D721Med (cell line): Measurements from ENCODE around the gene PAGE3.

Source experiments
- DNase-seq: peaks from one replicate; pipeline ENCODE4 v3.0.0; 2011; ENCODE audit warnings: low spot score; ENCODE audit not compliant: insufficient read length
- FAIRE-seq: peaks from 2 replicates; lab custom pipeline; 2011; peaks lifted over from hg19 to GRCh38; lab: Jason Lieb, UNC
- TF ChIP-seq, protein P1 (sequence below): IDR thresholded peaks from 2 replicates; pipeline ENCODE4 v1.5.1; 2012; ENCODE audit warnings: mild to moderate bottlenecking, control low read depth; ENCODE audit not compliant: insufficient read depth; ENCODE audit errors: missing control alignments

The PAGE3 gene, protein sequence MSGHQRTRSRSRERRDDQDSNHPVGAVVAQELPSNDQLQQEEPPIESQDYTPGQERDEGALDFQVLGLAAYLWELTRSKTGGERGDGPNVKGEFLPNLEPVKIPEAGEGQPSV

DNA sequence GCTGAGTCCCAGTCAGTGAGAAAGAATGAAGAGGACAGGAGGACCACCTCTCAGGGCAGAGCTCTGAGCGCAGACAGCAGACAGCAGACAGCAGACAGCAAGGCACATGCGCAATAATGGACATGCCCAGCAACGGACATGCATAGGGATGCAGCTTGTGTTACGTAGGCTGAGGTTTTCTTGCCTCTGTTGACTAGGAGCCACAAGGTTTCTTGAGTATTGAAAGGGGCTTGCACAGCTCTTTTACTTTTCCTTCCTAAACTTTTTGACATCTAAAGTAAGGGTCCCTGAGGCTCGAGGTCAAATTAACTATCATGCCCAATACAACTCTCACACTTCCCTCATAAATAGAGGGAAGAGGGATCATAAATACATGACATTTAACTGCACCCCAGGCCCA is at the start of gene PAGE3:
Gene PAGE3, minus strand, starts transcription at position 101 of the 400 bp plus-strand sequence. CDS start 1,013 bp downstream, outside the sequence.
- FAIRE-seq (no peak), DNase-seq (no peak)
- TF ChIP-seq, protein P1, sequence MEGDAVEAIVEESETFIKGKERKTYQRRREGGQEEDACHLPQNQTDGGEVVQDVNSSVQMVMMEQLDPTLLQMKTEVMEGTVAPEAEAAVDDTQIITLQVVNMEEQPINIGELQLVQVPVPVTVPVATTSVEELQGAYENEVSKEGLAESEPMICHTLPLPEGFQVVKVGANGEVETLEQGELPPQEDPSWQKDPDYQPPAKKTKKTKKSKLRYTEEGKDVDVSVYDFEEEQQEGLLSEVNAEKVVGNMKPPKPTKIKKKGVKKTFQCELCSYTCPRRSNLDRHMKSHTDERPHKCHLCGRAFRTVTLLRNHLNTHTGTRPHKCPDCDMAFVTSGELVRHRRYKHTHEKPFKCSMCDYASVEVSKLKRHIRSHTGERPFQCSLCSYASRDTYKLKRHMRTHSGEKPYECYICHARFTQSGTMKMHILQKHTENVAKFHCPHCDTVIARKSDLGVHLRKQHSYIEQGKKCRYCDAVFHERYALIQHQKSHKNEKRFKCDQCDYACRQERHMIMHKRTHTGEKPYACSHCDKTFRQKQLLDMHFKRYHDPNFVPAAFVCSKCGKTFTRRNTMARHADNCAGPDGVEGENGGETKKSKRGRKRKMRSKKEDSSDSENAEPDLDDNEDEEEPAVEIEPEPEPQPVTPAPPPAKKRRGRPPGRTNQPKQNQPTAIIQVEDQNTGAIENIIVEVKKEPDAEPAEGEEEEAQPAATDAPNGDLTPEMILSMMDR, result no peak

DNA sequence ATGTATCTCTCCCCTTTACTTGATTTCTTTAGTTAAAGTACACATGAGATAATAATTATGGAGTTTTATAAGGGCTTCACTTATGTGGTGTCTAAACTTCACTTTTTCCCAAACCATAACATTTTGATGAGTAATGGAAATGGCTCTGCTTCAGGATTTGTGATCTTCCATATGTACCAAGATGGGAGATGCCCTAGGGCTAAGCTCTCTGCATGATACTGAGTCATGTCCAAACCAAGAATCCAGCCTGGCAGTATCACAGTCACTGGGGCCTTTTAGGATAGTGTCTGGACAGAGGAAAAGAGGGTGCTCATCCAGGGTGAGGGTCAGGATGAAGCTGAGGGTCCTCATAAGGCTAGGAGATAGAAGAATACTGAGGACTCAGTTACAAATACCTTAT is 47.9 kb upstream of the PAGE3 start:
- TF ChIP-seq, protein P1, result no peak
- no peak for FAIRE-seq
- DNase-seq, result no peak

DNA sequence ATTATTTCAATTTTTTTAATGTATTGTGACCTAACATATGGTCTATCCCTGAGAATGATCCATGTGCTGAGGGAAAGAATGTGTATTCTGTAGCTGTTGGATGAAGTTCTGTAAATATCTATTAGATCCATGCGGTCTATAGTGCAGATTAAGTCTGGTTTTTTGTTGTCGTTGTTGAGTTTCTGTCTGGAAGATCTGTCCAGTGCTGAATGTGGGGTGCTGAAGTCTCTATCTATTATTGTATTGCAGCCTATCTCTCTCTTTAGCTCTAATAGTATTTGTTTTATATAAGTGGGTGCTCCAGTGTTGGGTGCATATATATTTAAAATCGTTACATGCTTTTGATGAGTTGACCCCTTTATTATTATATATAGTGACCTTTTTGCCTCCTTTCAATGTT is 26.2 kb upstream of the PAGE3 start:
- no peak for FAIRE-seq

DNA sequence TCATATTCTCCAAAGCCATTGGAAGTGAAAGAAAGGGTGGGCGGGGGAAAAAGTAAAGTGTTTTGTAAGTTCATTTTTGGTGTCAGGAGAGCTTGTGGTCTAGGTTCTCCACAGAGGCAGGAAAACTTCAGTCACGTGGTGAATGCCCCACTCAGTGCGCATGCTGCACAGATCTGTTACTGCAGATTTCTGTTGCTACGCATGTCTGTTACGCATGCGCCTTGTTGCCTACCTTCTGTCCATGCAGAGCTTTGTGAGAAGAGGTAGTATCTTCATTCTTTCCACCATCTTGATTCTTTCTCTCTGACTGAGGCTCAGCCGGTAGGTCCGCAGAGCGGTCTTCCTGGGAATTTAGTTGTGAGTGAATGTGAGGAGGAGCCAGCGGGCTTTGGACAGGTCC is 15.1 kb upstream of the PAGE3 start:
- TF ChIP-seq, protein P1, result no peak
- DNase-seq, result no peak
- no peak for FAIRE-seq

More for the DNA sequence above, 26.2 kb upstream of the PAGE3 start:
- TF ChIP-seq, protein P1, result no peak
- no peak for DNase-seq

DNA sequence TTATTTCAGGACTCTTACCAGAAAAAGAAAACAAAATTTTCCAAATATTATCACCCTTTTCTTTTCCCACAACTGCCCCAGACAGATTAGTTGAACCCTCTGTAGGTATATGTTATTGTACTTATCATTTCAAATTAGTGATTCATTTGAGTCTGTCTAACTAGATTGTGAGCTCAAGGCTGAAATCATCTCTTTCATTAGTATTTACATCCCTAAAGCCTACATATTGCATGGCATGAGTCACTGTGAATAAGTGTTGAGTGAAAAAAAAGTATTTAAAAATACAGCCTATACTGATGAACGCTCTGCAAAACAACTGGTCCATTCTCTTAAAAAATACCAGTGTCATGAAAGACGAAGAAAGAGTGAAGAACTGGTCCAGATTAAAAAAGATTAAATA is 3.9 kb downstream of the PAGE3 start:
- TF ChIP-seq, protein P1, result no peak
- FAIRE-seq (no peak), DNase-seq (no peak)

DNA sequence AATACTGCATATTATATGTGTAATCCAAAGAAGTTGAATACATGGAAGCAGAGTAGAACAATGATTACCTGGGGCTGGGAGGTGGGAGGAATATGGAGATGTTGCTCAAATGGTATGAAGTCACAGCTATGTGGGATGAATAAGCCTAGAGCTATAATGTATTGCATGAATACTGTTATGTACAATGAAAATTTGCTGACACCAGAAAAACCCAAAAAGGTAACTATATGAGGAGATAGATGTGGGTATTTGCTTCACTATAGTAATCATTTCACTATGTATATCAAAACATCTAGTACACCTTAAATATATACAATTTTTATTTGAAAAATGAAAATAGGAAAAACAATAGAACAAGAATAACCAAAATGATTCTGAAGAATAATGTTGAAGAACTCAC is 11.2 kb downstream of the PAGE3 start:
- no peak for FAIRE-seq

DNA sequence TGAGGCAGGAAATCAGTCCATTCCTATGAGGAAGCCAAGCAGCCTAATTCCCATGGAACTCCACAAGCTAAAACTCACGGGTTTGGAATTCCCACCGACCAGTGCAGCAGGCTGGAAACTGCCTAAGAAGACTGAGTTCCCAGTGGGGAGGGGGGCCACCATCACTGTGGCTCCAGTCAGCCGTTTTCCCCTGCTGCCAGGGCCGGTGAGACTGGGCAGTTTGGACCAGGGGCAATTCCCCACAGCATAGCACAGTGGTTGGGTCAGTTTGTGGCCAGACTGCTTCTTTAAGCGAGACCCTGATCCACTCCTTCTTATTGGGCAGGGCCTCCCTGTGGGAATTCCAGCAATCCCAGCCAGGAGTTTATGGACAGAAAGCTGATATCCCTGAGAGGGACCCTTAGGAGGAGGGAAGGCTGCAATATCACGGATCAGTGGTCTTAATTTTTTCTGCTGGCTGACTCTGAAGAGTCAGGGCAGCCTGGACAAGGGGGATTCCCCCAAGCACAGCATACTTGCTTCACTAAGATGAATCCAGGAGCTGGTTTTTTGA is 23.9 kb downstream of the PAGE3 start:
- FAIRE-seq (no peak), DNase-seq (no peak)
- TF ChIP-seq, protein P1, result no peak

More for the DNA sequence above, 11.2 kb downstream of the PAGE3 start:
- TF ChIP-seq, protein P1, result no peak
- DNase-seq, result no peak
